Ovary (tissue), 3 donors: ENCODE data around the gene C1QTNF4.

Source experiments
- EP300 ChIP-seq: sonication (generic); formaldehyde crosslinking; IDR thresholded peaks from one replicate; pipeline ENCODE4 v1.6.1; 2017; ENCODE audit warnings: antibody characterized with exemption
- POLR2A ChIP-seq: fragments of 450-650 bp; IDR thresholded peaks from one replicate; pipeline ENCODE4 v1.6.1; 2017; ENCODE audit warnings: antibody characterized with exemption, mild to moderate bottlenecking, moderate library complexity
- TF ChIP-seq, protein P1 (sequence below), 3 donors: fragments of 450-650 bp in 2 of 3; fragments of 200-600 bp in 1 of 3; IDR thresholded peaks; one replicate each; pipeline versions ENCODE4 v1.5.1 to v1.8.0; 2016 to 2022; ENCODE audit warnings: antibody characterized with exemption in 3 of 3, mild to moderate bottlenecking in 1 of 3
- donor health status: DM: no; HTN: no; CAD: no.

DNA sequence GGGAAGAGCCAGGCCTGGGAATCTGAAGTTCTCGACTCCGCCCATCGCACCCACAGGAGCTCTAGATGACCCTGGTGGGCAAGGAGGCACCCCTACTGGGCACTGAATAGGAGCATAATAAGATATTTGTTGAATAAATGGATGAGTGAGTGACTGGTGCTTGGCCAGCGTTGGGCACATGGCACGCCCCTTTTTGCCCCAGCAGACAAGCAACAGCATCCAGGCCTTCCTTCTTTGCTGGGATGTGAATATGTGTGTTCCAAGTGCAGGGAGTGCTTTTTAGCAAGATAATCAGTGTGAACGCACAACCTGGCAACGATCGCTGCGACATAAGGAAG, 40.8 kb downstream of the C1QTNF4 start:
- TF ChIP-seq, protein P1, sequence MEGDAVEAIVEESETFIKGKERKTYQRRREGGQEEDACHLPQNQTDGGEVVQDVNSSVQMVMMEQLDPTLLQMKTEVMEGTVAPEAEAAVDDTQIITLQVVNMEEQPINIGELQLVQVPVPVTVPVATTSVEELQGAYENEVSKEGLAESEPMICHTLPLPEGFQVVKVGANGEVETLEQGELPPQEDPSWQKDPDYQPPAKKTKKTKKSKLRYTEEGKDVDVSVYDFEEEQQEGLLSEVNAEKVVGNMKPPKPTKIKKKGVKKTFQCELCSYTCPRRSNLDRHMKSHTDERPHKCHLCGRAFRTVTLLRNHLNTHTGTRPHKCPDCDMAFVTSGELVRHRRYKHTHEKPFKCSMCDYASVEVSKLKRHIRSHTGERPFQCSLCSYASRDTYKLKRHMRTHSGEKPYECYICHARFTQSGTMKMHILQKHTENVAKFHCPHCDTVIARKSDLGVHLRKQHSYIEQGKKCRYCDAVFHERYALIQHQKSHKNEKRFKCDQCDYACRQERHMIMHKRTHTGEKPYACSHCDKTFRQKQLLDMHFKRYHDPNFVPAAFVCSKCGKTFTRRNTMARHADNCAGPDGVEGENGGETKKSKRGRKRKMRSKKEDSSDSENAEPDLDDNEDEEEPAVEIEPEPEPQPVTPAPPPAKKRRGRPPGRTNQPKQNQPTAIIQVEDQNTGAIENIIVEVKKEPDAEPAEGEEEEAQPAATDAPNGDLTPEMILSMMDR (IDR thresholded peaks at IDR 0.05), result no peak
- TF ChIP-seq EP300 (no peak), POLR2A (no peak)
